ENCODE measurements around the gene HDDC3.

Gene HDDC3

DNA sequence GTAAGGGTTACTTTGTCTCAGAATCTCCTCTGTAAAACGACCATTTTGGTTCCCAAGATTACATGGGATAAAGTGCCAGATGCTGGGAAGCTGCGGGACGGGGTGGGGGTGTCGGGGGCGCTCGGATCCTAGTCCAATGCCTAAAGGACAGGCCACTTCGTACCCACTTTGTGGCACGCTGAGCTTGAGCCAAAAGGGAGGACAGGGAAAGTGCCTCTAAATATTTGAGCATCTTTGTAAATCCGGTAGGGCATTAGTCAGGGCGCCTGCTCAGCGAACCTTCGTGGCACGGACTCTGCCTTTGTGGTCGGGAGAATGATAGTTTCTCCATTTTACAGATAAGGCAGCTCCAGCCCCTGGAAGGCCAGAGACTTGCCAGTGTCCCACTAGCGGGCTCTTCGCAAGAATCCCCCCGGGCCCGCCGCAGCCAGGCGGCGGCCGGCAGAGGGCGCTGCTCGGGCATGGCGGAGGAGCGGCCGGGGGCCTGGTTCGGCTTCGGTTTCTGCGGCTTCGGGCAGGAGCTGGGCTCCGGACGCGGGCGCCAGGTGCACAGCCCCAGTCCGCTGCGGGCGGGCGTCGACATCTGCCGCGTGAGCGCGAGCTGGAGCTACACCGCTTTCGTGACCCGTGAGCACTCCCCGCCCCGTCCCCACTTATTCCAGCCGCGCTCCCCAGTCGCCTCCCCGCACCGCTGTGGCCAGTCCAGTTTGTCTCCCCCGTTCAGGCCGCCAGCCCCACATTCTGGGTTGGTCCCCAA lies 24.1 kb upstream of the HDDC3 start:
- peaks cover 23 to 30% of the 10 kb centered on the region in 2 experiments for H3K4me1 ChIP-seq (ENCODE audit: control insufficient read depth in 1 of 2, insufficient read depth in 1 of 2, low read depth in 1 of 2, low read length in 1 of 2)
- H3K27ac ChIP-seq: no peak overlapping the region
- H3K9me3 ChIP-seq: no peaks in the 10 kb centered on the region

DNA sequence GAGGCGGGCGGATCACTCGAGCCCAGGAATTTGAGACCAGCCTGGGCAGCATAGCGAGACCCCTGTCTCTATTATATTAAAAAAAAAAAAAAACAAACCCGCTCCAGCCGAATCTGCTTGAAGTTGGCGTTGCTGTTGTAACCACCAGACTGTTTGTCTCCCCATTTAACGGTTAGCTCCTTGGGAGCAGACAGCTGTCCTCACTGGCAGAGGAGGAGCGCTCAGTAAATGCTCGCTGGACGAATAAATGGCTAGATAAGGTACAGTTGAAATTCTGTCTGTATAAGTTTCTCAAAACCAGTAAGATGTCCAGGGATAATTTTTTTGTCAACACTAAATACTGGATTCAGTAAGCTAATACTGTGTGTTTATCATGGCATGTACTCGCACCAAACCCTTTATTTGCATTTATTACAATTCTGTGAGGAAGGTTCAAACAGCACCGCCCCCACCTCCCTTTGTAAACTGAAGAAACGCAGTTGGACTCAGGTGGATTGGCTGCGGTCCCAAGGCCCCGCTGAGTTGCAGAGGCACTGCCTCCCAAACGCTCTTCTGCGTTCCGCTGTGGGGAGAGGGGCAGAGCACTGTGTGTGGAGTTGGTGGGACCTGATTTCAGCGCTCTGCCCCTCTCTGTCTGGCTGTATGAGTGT lies 23.4 kb upstream of the HDDC3 start:
- Histone ChIP-seq H3K4me3 (ENCODE audit: low read depth in 1 of 2, low read length in 1 of 2) (peak overlapping the region in 1 of 2 experiments; percentile 96), H3K4me1 (ENCODE audit: control insufficient read depth in 1 of 2, insufficient read depth in 1 of 2, low read depth in 1 of 2, low read length in 1 of 2) (peaks cover 23 to 30% of the 10 kb centered on the region in 2 experiments), H3K27ac (no peak overlapping the region), H3K9me3 (no peaks in the 10 kb centered on the region), H3K36me3 (peaks cover 45% of the 10 kb centered on the region), H3K27me3 (no peaks in the 10 kb centered on the region)
- TF ChIP-seq, protein P1, sequence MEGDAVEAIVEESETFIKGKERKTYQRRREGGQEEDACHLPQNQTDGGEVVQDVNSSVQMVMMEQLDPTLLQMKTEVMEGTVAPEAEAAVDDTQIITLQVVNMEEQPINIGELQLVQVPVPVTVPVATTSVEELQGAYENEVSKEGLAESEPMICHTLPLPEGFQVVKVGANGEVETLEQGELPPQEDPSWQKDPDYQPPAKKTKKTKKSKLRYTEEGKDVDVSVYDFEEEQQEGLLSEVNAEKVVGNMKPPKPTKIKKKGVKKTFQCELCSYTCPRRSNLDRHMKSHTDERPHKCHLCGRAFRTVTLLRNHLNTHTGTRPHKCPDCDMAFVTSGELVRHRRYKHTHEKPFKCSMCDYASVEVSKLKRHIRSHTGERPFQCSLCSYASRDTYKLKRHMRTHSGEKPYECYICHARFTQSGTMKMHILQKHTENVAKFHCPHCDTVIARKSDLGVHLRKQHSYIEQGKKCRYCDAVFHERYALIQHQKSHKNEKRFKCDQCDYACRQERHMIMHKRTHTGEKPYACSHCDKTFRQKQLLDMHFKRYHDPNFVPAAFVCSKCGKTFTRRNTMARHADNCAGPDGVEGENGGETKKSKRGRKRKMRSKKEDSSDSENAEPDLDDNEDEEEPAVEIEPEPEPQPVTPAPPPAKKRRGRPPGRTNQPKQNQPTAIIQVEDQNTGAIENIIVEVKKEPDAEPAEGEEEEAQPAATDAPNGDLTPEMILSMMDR (IDR thresholded peaks at IDR 0.05): no peak

More for the DNA sequence above, 24.1 kb upstream of the HDDC3 start:
- Histone ChIP-seq H3K36me3 (peaks cover 45% of the 10 kb centered on the region), H3K4me3 (ENCODE audit: low read depth in 1 of 2, low read length in 1 of 2) (peak overlapping the region; percentile 39 to 60), H3K27me3 (no peaks in the 10 kb centered on the region)
- TF ChIP-seq, protein P1 (IDR thresholded peaks at IDR 0.05): peak; percentile 84

DNA sequence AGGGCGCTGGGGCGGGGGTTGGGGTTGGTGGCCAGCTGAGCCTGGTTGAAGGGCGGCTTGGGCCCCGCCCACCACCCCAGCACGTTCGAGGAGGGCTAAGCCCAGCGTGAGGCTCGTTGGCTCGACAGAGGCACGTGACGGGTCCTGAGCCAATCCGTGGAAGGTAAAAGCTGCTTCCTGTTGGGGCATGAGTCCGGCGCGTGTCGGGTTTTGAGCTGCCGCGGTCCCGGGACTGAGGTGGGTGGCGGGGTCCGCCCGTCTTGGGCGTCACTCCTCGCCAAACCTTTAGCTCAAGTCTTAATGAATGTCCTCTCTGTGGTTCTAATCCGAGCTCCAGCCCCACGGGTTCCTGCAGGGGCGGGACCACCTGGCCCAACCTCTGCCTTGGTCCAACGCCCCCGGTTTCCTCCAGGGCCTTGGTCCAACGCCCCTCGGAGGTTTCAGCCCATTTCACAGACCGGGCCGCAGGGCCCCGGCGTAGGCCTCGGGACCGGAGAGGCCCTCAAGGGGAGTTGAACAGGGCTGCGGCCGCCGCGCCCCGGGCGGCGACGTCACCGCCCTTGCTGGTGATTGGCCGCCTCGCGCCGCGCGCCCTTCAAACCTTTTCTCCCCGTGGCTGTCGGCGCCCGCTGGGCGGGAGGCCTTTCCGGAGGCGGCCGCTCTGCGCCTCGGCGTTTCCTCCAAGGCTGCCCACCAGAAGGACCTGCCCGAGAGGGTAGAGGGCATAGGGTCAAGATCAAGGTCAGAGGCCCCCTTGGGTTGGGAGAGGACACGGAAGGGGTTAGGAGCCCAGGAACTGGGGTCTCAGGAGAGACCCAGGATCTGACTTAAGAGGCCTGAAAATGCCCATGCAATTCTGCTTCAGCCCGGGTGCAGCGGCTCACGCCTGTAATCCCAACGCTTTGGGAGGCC lies 22.6 kb upstream of the HDDC3 start, which contains the start of gene RCCD1:
RCCD1 (plus strand) TSS at position 173 of the 912 bp plus-strand sequence. CDS start 1,851 bp downstream, outside the sequence.
- Histone ChIP-seq H3K27me3 (no peaks in the 10 kb centered on the region), H3K4me3 (ENCODE audit: low read depth in 1 of 2, low read length in 1 of 2) (peak within 1 kb of the TSS; percentile 95 to 96), H3K4me1 (ENCODE audit: control insufficient read depth in 1 of 2, insufficient read depth in 1 of 2, low read depth in 1 of 2, low read length in 1 of 2) (peaks cover 23 to 30% of the 10 kb centered on the region in 2 experiments), H3K36me3 (peaks cover 45% of the 10 kb centered on the region), H3K27ac (peak within 1 kb of the TSS; percentile 57), H3K9me3 (no peaks in the 10 kb centered on the region)
- TF ChIP-seq, protein P1 (IDR thresholded peaks at IDR 0.05): no peak

DNA sequence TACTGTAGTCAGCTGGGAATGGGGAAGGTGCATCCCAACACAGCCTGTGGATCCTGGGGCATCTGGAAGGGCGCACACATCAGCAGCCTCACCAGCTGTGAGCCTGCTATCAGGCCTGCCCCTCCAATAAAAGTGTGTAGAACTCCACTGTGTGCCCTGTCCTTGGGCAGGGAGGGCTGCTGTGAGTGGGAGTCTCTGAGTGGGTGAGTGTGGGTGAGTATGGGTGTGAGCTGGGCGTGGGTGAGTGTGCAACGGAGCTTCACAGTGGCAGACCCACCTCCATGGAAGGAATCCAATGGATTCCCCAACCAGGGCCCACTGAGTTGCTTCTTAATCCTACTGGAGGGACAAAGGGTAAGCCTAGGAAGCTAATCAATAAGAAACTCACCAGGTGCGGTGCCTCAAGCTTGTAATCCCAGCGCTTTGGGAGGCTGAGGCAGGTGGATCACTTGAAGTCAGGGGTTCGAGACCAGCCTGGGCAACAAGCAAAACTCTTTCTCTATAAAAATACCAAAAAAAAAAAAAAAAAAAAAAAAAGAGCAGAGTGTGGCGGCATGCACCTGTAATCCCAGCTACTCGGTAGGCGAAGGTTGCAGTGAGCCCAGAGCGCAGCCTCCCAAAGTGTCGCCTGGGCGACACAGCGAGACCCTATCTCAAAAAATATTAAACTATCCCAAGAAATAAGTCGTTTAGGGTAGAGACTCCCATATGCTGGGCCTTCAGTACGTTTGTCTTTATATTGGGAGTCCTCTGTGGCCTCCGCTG lies 21.8 kb upstream of the HDDC3 start:
- Histone ChIP-seq H3K9me3 (no peaks in the 10 kb centered on the region), H3K27ac (peak overlapping the region; percentile 57), H3K4me3 (ENCODE audit: low read depth in 1 of 2, low read length in 1 of 2) (peak overlapping the region; percentile 95 to 96), H3K36me3 (peaks cover 50% of the 10 kb centered on the region), H3K27me3 (no peaks in the 10 kb centered on the region), H3K4me1 (ENCODE audit: control insufficient read depth in 1 of 2, insufficient read depth in 1 of 2, low read depth in 1 of 2, low read length in 1 of 2) (peaks cover 23 to 30% of the 10 kb centered on the region in 2 experiments)
- TF ChIP-seq, protein P1 (IDR thresholded peaks at IDR 0.05): no peak
